ENCODE results near the gene SMPD3. TPM values are rescaled to one million over a fixed set of nuclear protein-coding genes. Genes with fewer than 3 reads are reported as not detected.
A peak's percentile ranks its signal among the peaks of the same experiment; 100 is the strongest.

SMPD3 gene
- total and polyA plus RNA-seq, 10 donors: 0.66 to 6.5 (median 1.9) TPM

- Histone ChIP-seq H3K27ac (no peak overlapping the region), H3K4me1 (peaks cover 0 to 51% (median 26%) of the 10 kb centered on the region in 6 donors), H3K36me3 (peaks cover 0 to 26% (median 8%) of the 10 kb centered on the region in 6 donors), H3K9me3 (no peaks in the 10 kb centered on the region), H3K27me3 (replicated peaks in 1 of 7) (peaks cover 0 to 24% (median 0%) of the 10 kb centered on the region in 7 donors), H3K4me3 (no peak overlapping the region)
- no peak for DNase-seq
- TF ChIP-seq POLR2A (IDR thresholded peaks at IDR 0.05): no peak
- TF ChIP-seq POLR2AphosphoS5 (IDR thresholded peaks at IDR 0.05): no peak
- no peak for TF ChIP-seq CTCF (IDR thresholded peaks at IDR 0.05 in 8 of 11, conservative IDR thresholded peaks at IDR 0.05 in 3 of 11)
- intact Hi-C loops (cut with DNase I; ENCODE audit: low total_unique reads): no loop called here
- 58 to 75% (median 68%) methylated on average over 18 to 22 of the region's 22 CpGs for WGBS, 5 donors
These were observed 84.4 kb downstream of the SMPD3 start for GRCh38 chr16:68363658-68364521.

DNA sequence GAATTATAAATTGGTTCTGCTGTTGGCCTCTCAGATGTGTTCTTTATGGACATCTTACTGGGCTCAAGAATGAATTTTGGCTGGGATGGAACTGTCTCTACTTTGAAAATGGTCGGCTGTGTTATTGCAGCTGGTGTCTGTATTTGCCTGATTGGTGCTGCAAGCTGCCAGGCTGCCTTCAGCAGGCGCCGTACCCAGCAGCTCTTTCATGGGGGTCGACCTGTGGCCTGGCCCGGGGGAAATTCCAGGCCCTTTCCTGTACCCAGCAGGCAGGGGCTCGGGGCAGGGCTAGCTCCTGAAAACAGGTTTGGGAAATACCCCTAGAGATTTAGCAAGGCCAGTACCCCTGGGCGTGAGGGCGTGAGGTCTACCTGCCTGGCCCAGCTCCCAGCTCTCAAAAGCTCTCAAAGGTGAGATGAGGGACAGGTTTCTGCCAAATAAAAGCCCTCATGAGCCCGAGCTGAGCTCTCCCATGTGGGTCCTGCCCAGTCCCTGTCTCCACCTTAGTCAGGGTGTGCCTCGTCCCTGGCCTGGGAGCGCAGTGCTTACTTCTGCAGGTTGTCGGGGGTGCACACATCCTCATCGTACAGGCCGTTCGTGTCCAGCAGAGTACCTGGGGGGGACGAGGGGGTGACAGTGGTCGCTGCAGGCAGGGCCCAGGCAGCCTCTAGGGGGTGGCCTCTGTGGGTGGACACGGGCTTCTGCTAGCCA lies 85.2 kb downstream of the SMPD3 start:
- DNase-seq: no peak
- Histone ChIP-seq H3K36me3 (peaks cover 0 to 33% (median 12%) of the 10 kb centered on the region in 6 donors), H3K27me3 (replicated peaks in 1 of 7) (peaks cover 0 to 24% (median 0%) of the 10 kb centered on the region in 7 donors), H3K4me3 (no peak overlapping the region), H3K4me1 (peaks cover 0 to 49% (median 24%) of the 10 kb centered on the region in 6 donors), H3K27ac (no peak overlapping the region), H3K9me3 (no peaks in the 10 kb centered on the region)
- 77 to 92% (median 87%) methylated on average over 4 to 18 of the region's 18 CpGs for WGBS, 5 donors
- intact Hi-C loops (cut with DNase I; ENCODE audit: low total_unique reads): no loop called here
- TF ChIP-seq POLR2AphosphoS5 (IDR thresholded peaks at IDR 0.05) (no peak), POLR2A (IDR thresholded peaks at IDR 0.05) (no peak), CTCF (IDR thresholded peaks at IDR 0.05 in 8 of 11, conservative IDR thresholded peaks at IDR 0.05 in 3 of 11) (no peak)

GRCh38 chr16:68362262-68362913 lies 85.9 kb downstream of the SMPD3 start:
- Histone ChIP-seq H3K36me3 (peaks cover 0 to 41% (median 19%) of the 10 kb centered on the region in 6 donors), H3K4me1 (peaks cover under 1 to 49% (median 27%) of the 10 kb centered on the region in 6 donors), H3K27ac (no peak overlapping the region), H3K27me3 (replicated peaks in 1 of 7) (peaks cover 0 to 24% (median 0%) of the 10 kb centered on the region in 7 donors), H3K4me3 (no peak overlapping the region), H3K9me3 (no peaks in the 10 kb centered on the region)
- intact Hi-C loops (cut with DNase I; ENCODE audit: low total_unique reads): no loop called here
- WGBS, 5 donors: 73 to 84% (median 79%) methylated on average over 8 of the region's 8 CpGs
- DNase-seq: no peak
- no peak for TF ChIP-seq CTCF (IDR thresholded peaks at IDR 0.05 in 8 of 11, conservative IDR thresholded peaks at IDR 0.05 in 3 of 11)
- no peak for TF ChIP-seq POLR2A (IDR thresholded peaks at IDR 0.05)
- TF ChIP-seq POLR2AphosphoS5 (IDR thresholded peaks at IDR 0.05): peak in 1 of 3 donors; percentile 33

All from spleen (tissue), 11 donors.